Cardiac fibroblast (primary cell): ENCODE results near the gene MRGPRX2.

ENCODE experiments used
- DNase-seq, 2 donors: peaks; one replicate each; pipeline versions ENCODE4 v3.0.0 to v3.0.0-alpha.2; 2010; ENCODE audit warnings: low read depth in 2 of 2
- H3K4me3 ChIP-seq, 2 donors: replicated peaks in 1 of 2; 1 replicate in 1 of 2; 2 replicates in 1 of 2; pipeline ENCODE4 v1.5.1; 2011; ENCODE audit warnings: low read depth in 2 of 2, low read length in 2 of 2, mild to moderate bottlenecking in 2 of 2, moderate library complexity in 1 of 2
- TF ChIP-seq, protein P1 (sequence below): IDR thresholded peaks from one replicate; pipeline ENCODE4 v1.5.1; 2011; ENCODE audit warnings: low read depth, mild to moderate bottlenecking, low read length, inconsistent platforms

MRGPRX2 gene

DNA sequence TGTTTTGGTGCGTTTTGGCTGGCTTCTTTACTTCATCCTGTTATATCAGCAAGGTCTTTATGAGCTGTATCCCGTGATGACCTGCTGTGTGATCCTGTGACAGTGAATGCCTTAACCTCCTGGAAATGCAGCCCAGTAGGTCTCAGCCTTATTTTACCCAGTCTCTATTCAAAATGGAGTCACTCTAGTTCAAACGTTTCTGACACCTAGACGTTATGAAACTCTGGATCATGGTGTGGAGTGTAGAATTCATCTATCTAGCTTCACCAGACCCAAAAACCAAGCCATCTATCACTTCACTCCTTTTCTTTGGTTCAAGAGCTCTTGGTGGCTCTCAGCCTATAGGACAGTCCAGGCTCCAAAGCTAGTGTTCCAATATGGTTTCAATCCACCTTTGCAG, 28.3 kb upstream of the MRGPRX2 start:
- H3K4me3 ChIP-seq = no peak overlapping the region
- TF ChIP-seq, protein P1, sequence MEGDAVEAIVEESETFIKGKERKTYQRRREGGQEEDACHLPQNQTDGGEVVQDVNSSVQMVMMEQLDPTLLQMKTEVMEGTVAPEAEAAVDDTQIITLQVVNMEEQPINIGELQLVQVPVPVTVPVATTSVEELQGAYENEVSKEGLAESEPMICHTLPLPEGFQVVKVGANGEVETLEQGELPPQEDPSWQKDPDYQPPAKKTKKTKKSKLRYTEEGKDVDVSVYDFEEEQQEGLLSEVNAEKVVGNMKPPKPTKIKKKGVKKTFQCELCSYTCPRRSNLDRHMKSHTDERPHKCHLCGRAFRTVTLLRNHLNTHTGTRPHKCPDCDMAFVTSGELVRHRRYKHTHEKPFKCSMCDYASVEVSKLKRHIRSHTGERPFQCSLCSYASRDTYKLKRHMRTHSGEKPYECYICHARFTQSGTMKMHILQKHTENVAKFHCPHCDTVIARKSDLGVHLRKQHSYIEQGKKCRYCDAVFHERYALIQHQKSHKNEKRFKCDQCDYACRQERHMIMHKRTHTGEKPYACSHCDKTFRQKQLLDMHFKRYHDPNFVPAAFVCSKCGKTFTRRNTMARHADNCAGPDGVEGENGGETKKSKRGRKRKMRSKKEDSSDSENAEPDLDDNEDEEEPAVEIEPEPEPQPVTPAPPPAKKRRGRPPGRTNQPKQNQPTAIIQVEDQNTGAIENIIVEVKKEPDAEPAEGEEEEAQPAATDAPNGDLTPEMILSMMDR = no peak
- no peak for DNase-seq

DNA sequence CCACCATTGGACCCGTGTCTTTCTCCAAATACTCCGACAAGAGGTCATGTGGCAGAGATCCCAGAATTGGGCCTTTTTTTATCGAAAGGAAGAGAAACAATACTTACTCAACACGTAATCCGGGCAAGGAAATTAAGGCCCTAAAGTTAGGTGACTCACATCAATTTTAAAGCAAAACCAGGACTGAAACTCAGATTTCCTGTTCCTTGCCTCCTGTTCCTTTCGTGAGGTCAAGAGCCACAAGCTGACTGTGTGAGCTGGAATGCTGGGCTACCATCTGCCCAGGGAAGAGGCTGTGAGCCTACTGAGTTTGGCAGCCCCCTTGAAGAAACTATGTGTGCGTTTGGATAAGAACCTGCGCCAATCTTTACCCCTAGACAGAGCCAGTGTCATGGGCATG, 27.1 kb upstream of the MRGPRX2 start:
- TF ChIP-seq, protein P1 = no peak
- DNase-seq = peak; percentile 81 to 85

DNA sequence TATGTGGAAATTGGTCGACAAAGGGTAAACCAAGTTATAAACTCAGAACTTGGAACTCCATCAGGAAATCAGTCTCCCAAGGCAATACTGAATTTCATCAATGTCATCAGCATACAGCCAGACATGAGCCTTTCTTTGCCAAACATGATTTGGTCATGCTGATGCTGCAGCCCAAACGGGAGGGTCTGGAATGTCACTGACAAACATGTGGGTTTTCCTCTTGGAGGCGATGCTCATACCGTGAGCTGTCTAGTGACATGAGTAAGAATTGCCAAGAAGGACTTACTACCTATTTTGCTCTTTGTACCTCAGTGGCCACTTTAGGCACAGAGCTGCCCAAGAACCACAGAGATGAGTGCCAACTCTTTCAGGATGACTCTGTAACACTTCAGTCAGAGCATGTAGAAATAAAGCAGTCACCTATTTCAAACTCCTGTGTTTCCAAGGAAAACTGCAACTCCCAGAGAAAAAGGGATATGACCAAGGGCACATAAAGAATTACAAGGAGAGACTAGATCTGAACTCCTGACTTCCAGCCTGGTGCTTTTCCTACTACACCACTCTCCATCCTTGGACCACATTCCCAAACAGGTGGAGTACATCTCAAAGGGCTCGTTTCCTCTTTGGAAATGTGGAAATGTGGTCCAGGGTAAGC, 24.3 kb upstream of the MRGPRX2 start:
- H3K4me3 ChIP-seq = no peak overlapping the region
- TF ChIP-seq, protein P1 = no peak
- DNase-seq = no peak

More for the DNA sequence above, 27.1 kb upstream of the MRGPRX2 start:
- H3K4me3 ChIP-seq = no peak overlapping the region

DNA sequence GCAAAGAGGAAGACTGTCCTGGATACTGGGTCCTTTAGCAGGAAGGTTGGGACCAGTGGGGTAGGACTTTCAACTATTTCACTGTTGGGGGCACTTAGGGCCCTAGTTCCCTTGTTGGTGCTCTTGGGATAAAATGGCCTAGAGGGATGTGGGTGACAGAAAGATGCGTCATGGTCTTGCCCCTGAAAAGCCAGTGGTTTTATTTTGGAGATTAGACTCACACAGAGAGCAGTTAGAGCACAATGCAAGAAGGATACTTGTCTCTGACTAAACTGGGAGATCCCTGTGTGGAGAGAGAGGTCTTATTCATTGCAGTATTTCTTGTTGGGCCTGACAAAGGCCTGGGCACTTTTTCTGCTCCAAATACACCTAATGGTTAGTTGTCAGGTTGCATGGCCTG, 22.6 kb upstream of the MRGPRX2 start:
- DNase-seq = no peak
- TF ChIP-seq, protein P1 = no peak

DNA sequence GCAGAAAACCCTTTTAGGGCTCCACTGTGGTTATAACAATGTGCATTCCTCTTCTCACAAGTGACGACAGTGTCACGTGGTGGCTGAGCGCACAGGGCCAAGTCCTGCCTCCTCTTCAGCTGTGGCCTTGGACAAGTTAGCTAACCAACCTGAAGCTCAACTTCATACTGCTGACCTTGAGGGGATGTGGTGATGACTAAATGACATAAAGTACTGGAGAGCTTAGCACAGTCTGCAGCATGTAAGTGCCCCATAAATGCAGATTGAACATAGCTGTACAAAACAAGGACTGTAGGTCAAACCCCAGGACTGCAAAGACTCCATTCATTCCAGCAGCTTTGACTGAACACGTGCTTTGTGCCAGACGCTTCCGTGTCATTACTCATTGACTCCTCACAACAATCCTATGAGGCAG, 20.1 kb upstream of the MRGPRX2 start:
- DNase-seq = peak; percentile 75 to 82
- TF ChIP-seq, protein P1 = no peak
- H3K4me3 ChIP-seq = no peak overlapping the region

More for the DNA sequence above, 22.6 kb upstream of the MRGPRX2 start:
- no peak overlapping the region for H3K4me3 ChIP-seq

DNA sequence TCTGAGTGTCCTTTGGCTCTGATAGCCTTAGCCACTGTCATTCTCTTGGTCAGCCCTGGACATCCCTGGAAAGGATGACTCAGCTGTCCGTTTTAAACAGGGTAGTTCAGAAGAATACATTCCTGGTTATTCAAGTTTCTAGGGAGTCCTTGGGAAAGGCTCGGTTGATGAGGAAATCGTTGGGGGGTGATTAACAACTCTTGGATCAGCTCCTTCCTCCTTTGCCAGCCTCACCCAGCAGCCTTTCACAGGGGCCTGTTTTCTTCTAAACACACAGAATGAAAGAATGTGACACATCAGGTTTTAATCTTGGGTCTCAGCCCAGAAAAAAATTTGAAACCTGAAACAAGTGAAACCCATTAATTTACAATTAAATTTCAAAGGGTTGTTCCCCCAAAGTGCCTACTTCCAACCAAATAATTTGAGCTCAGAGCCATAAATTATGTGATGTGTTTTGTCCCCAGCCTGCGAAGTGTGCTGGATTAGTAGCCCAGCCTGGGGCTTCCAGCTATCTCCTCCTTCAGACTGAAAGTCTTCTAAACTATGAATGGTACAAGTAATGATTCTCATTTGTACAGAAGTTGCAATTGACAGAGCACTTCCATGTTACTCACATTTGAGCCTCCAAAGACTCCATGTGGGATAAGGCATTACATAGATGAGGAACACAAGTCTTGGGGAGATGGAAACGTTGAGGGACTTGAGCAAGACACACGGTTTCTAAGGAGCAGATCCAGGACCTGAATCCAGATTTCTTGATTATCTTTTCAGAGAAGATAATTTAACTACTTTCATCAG, 19.3 kb upstream of the MRGPRX2 start:
- TF ChIP-seq, protein P1 = no peak
- peak; percentile 78 to 89 for DNase-seq
- no peak overlapping the region for H3K4me3 ChIP-seq
